ENCODE results near the gene SMG7. TPM values are rescaled to one million over a fixed set of nuclear protein-coding genes. Genes with fewer than 3 reads are reported as not detected.

The SMG7 gene
- total RNA-seq, 2 experiments from 2014 or later: 61.4 to 65.1 TPM

- no peaks in the 10 kb centered on the region for H3K36me3 Mint-ChIP-seq
- DNase-seq: no peak
- no peaks in the 10 kb centered on the region for H3K4me1 Mint-ChIP-seq
- no peak overlapping the region for H3K27ac Mint-ChIP-seq
- peaks cover 57% of the 10 kb centered on the region for H3K27me3 Mint-ChIP-seq
- no peak overlapping the region for H3K4me3 Mint-ChIP-seq
- no peaks in the 10 kb centered on the region for H3K9me3 Mint-ChIP-seq
Measured at GRCh38 chr1:183457449-183457848, 14.8 kb upstream of the SMG7 start.

DNA sequence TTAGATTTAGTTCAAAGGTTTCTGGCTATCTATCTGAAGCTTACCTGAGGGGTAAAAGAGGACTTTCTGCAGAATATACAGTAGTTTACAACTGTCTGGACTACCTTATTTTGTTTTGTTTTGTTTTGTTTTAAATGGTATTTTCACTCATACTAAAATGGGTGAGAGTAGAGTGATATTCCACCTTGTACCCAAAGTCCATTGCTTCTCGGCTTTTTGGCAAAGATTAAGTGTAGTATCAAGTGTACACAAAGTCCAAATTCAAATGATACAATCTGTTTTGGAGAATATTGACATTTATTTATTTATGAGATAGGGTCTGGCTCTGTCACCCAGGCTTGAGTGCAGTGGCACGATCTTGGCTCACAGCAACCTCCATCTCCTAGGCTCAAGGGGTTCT, 11.7 kb upstream of the SMG7 start:
- H3K27ac Mint-ChIP-seq: no peak overlapping the region
- H3K36me3 Mint-ChIP-seq: no peaks in the 10 kb centered on the region
- H3K4me1 Mint-ChIP-seq: no peaks in the 10 kb centered on the region
- peaks cover 57% of the 10 kb centered on the region for H3K27me3 Mint-ChIP-seq
- DNase-seq: no peak
- no peaks in the 10 kb centered on the region for H3K9me3 Mint-ChIP-seq
- no peak overlapping the region for H3K4me3 Mint-ChIP-seq

GRCh38 chr1:183461350-183461749, 10.9 kb upstream of the SMG7 start:
- H3K27me3 Mint-ChIP-seq: peaks cover 49% of the 10 kb centered on the region
- no peaks in the 10 kb centered on the region for H3K9me3 Mint-ChIP-seq
- no peak for DNase-seq
- H3K4me3 Mint-ChIP-seq: no peak overlapping the region
- H3K4me1 Mint-ChIP-seq: no peaks in the 10 kb centered on the region
- no peak overlapping the region for H3K27ac Mint-ChIP-seq
- no peaks in the 10 kb centered on the region for H3K36me3 Mint-ChIP-seq

- no peak overlapping the region for H3K4me3 Mint-ChIP-seq
- DNase-seq: no peak
- H3K9me3 Mint-ChIP-seq: no peaks in the 10 kb centered on the region
- H3K36me3 Mint-ChIP-seq: no peaks in the 10 kb centered on the region
- H3K4me1 Mint-ChIP-seq: peaks cover 5% of the 10 kb centered on the region
- H3K27ac Mint-ChIP-seq: no peak overlapping the region
- H3K27me3 Mint-ChIP-seq: peaks cover 37% of the 10 kb centered on the region
Measured at GRCh38 chr1:183463566-183463965, 8.7 kb upstream of the SMG7 start.

DNA sequence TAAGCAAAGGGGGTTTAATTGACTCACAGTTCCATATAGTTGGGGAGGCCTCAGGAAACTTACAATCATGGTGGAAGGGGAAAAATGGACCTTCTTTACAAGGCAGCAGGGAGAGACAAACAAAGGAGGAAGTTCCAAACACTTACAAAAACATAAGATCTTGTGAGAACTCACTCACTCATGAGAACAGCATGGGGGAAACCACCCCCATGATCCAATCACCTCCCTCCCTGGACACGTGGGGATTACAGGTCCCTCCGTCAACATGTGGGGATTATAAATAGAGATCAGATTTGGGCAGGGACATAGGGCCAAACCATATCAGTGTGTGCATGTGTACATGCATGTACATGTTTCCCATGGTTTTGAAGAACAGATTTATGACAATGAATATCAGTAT, 5.5 kb upstream of the SMG7 start:
- Mint-ChIP-seq H3K27ac (no peak overlapping the region), H3K4me3 (no peak overlapping the region), H3K27me3 (peaks cover 23% of the 10 kb centered on the region), H3K4me1 (peaks cover 17% of the 10 kb centered on the region), H3K9me3 (no peaks in the 10 kb centered on the region), H3K36me3 (no peaks in the 10 kb centered on the region)
- DNase-seq: no peak

DNA sequence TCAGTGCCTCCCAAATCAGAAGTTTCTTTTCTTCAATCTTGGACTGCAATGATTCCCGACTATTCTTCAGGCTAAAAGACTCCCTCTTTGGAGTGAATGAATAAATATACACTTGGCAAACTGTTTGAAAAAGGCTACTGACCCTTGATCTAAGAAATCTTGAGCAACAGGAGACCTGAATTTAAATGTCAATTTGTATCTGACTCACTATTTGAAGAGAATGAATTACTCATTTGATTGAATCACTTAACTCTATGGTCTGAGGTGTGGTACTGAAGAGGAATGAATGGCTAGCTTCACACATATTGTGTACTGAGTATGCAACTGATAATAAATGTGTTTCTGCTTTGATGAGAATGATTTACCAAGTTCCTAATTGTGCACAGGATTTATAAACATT, 4.6 kb upstream of the SMG7 start:
- Mint-ChIP-seq H3K4me1 (peaks cover 17% of the 10 kb centered on the region), H3K27me3 (peaks cover 15% of the 10 kb centered on the region), H3K27ac (no peak overlapping the region), H3K9me3 (no peaks in the 10 kb centered on the region), H3K4me3 (no peak overlapping the region), H3K36me3 (peaks cover under 1% of the 10 kb centered on the region)
- DNase-seq: no peak

GRCh38 chr1:183470147-183470960, 1.9 kb upstream of the SMG7 start:
- H3K9me3 Mint-ChIP-seq: no peaks in the 10 kb centered on the region
- peaks cover 3% of the 10 kb centered on the region for H3K27me3 Mint-ChIP-seq
- H3K4me3 Mint-ChIP-seq: peak overlapping the region; percentile 91
- DNase-seq: peak; percentile 93
- H3K4me1 Mint-ChIP-seq: peaks cover 28% of the 10 kb centered on the region
- peak overlapping the region; percentile 99 for H3K27ac Mint-ChIP-seq
- H3K36me3 Mint-ChIP-seq: peaks cover 12% of the 10 kb centered on the region

DNA sequence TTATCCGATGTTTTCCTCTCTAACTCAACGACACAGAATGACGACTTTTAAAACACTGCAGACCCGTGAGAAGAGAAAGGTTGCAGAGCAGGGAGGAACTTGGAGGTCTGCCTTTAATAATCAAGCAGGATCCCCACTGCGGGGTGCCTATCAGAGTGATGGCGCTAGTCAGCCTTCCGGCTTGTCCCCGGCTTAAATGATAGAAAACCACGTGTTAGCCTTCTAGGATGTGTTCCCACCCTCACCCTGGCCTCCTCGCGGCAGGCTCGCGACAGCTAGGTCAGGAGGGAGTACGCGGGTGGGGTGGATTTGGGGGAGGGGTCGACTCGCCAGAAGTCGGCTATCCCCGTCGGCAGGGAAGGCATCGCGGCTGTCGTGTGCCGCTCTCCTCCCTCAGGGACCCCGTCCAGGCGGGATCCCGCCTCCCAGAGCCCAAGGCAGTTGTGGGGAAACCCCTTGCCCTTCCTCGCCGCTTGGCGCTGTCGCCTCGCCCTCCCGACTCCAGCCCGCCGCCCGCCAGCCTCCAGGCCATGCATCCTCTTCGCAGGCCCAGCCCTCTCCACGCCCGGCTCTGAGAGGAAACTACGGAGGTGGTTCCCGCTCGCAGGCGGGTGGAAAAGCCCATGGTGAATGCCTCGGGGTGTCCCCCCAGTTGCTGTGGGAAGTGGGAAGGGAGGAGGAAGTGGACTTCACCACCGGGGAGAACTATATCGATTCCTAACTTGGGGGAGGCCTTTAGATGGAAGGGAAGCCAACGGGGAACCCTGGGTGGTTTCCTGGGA, 1.1 kb upstream of the SMG7 start:
- peaks cover 3% of the 10 kb centered on the region for H3K27me3 Mint-ChIP-seq
- H3K36me3 Mint-ChIP-seq: peaks cover 12% of the 10 kb centered on the region
- DNase-seq: peak; percentile 83

GRCh38 chr1:183471743-183472487, 384 bp upstream of the SMG7 start:
- Mint-ChIP-seq H3K9me3 (no peaks in the 10 kb centered on the region), H3K4me1 (peaks cover 28% of the 10 kb centered on the region), H3K36me3 (peaks cover 12% of the 10 kb centered on the region), H3K4me3 (peak overlapping the region; percentile 91), H3K27ac (peak overlapping the region; percentile 99), H3K27me3 (peaks cover 3% of the 10 kb centered on the region)
- peak; percentile 93 for DNase-seq

More for the DNA sequence above, 1.1 kb upstream of the SMG7 start:
- Mint-ChIP-seq H3K9me3 (no peaks in the 10 kb centered on the region), H3K27ac (peak overlapping the region; percentile 99), H3K4me1 (peaks cover 28% of the 10 kb centered on the region), H3K4me3 (peak overlapping the region; percentile 91)

GRCh38 chr1:183473217-183473536, 878 bp downstream of the SMG7 start:
- Mint-ChIP-seq H3K4me1 (peaks cover 27% of the 10 kb centered on the region), H3K4me3 (peak overlapping the region; percentile 91), H3K27me3 (peaks cover 3% of the 10 kb centered on the region), H3K27ac (peak overlapping the region; percentile 99), H3K9me3 (no peaks in the 10 kb centered on the region), H3K36me3 (peaks cover 12% of the 10 kb centered on the region)
- DNase-seq: no peak

GRCh38 chr1:183476081-183476480, 3.8 kb downstream of the SMG7 start:
- H3K36me3 Mint-ChIP-seq: peaks cover 22% of the 10 kb centered on the region
- H3K4me3 Mint-ChIP-seq: no peak overlapping the region
- no peaks in the 10 kb centered on the region for H3K9me3 Mint-ChIP-seq
- DNase-seq: no peak
- peaks cover 3% of the 10 kb centered on the region for H3K27me3 Mint-ChIP-seq
- H3K27ac Mint-ChIP-seq: no peak overlapping the region
- peaks cover 42% of the 10 kb centered on the region for H3K4me1 Mint-ChIP-seq

DNA sequence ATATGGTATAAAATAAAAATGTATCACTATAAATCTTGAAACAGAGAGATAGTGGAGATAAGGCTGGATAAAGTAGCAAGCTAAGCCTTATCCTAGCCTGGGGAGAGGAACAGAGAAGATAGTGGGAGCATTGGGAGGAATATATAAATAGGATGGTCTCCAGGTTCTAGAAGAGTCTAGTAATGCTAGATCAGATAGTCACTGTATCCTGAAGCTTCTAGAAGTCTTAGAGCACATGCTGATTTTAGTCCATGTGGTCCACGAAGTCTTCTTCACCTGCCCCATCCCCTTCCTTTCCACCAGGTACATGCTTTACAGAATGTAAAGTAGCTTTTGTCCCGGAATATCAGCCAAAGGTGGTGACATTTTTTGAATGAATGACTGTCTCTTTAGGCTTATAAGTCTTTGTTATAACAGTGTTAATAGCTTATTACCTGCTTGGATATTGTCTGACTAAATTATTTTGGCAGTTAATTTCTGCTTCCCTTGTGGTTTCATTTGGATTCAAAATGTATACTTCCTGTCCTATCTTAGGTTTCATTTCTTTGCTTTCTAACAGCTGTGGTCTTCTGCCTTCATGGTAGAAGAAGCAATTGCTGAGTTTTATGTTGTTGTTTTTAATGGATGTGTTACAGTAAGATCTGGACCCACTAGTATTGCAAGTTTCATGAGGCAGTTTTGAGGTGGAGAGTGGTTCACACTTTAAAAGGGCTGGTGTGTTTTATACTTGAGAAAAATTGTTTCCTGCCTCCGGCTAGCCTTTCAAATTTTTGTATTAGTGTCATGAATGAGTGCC, 5.9 kb downstream of the SMG7 start:
- Mint-ChIP-seq H3K4me1 (peaks cover 60% of the 10 kb centered on the region), H3K27me3 (no peaks in the 10 kb centered on the region), H3K4me3 (peak overlapping the region; percentile 20), H3K36me3 (peaks cover 22% of the 10 kb centered on the region), H3K27ac (peak overlapping the region; percentile 82), H3K9me3 (no peaks in the 10 kb centered on the region)
- no peak for DNase-seq

DNA sequence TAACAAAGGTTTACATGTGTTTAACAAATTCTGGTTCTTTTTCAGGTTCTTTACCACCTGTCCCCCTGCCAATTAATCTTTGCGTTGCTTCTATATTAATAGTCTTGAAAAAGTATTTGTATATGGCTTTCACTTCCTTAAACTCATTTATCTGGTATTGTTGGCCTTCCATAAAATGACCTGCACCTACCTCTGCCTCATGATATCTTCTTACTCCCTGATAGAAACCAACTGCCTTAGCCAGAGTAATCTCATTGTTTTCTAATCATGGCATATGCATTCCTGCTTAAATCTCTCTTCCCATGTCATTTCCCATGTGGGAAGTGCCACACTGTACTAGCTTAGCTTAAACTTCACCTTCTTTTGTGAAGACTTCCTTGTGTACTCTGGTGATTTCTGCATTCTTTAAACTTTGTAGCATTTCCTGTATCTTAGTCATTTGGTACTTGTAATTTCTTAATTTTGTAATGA, 8.7 kb downstream of the SMG7 start:
- H3K4me1 Mint-ChIP-seq: peaks cover 59% of the 10 kb centered on the region
- no peak overlapping the region for H3K27ac Mint-ChIP-seq
- H3K9me3 Mint-ChIP-seq: no peaks in the 10 kb centered on the region

DNA sequence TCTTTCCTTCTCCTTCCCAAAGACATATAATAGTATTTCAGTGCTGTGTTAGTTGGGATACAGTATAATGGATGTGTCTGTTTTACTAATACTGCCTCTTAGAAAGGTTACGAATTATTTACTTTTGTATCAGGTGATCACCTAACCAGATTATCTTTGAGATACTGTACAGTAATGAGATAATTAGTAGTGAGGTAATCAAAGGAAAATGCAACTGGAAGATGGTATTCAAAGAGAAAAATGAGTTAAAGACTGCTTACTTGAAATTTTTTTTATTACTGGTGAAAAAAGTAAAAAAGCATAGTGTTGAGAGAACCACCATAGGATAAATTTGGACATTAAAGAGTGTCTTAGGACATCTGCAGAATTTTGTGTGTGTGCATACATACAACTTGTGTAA, 10.9 kb downstream of the SMG7 start:
- DNase-seq: no peak
- Mint-ChIP-seq H3K4me1 (peaks cover 68% of the 10 kb centered on the region), H3K9me3 (no peaks in the 10 kb centered on the region), H3K36me3 (peaks cover 36% of the 10 kb centered on the region), H3K27ac (no peak overlapping the region), H3K4me3 (no peak overlapping the region), H3K27me3 (no peaks in the 10 kb centered on the region)

More for the DNA sequence above, 8.7 kb downstream of the SMG7 start:
- H3K4me3 Mint-ChIP-seq: no peak overlapping the region
- peaks cover 19% of the 10 kb centered on the region for H3K36me3 Mint-ChIP-seq
- H3K27me3 Mint-ChIP-seq: no peaks in the 10 kb centered on the region
- no peak for DNase-seq
